Ammon's horn (tissue), 1 donor: Measurements from ENCODE around the gene ANXA10.
"Not testable (repeated sequence)": the region's sequence is repeated elsewhere in the genome, so short reads cannot be mapped to it uniquely, and the experiment has no call there.

Experiments
- DNase-seq: peaks from one replicate; pipeline ENCODE4 v3.0.0-alpha.2; 2016; ENCODE audit warnings: low spot score

The ANXA10 gene, protein sequence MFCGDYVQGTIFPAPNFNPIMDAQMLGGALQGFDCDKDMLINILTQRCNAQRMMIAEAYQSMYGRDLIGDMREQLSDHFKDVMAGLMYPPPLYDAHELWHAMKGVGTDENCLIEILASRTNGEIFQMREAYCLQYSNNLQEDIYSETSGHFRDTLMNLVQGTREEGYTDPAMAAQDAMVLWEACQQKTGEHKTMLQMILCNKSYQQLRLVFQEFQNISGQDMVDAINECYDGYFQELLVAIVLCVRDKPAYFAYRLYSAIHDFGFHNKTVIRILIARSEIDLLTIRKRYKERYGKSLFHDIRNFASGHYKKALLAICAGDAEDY

GRCh38 chr4:168092176-168092712, at the start of gene ANXA10:
TSS of gene ANXA10 (plus strand) at chr4:168092537. CDS start at chr4:168092701, 164 bp downstream.
- no peak for DNase-seq

- no peak for DNase-seq
Measured at GRCh38 chr4:168045354-168045753, 47.0 kb upstream of the ANXA10 start.

GRCh38 chr4:168050002-168050401, 42.3 kb upstream of the ANXA10 start:
- no peak for DNase-seq

DNA sequence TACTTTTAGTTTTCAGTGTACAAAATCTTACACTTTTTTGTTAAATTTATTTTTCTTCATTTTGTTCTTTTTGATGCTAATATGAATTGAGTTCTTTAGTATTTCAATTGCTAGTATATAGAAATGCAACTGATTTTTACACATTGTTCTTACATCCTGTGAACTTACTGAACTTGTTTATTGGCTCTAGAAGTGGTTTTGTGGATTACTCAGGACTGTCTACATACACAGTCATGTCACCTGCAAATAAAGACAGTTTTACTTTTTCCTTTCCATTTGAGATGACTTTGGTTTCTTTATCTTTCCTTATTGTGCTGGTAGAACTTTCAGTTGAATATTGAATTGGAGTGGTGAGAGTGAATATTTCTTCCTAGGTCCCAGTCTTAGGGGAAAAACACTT, 40.8 kb upstream of the ANXA10 start:
- DNase-seq: no peak

GRCh38 chr4:168057412-168057811, 34.9 kb upstream of the ANXA10 start:
- DNase-seq: no peak

GRCh38 chr4:168059251-168059650, 33.1 kb upstream of the ANXA10 start:
- no peak for DNase-seq

DNA sequence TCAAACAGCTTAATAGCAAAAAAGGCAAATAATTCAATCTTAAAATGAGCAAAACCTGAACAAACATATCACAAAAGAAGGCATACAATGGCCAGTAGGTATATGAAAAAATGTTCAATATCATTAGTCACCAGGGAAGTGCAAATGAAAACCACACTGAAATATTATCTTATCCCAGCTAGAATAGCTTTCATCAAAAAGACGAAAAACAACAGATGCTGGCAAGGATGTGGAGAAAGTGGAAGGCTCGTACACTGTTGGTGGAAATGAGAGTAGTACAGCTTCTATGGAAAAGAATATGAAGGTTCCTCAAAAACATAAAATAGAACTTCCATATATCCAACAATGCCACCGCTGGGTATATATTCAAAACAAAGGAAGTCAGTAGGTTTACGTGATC, 29.3 kb upstream of the ANXA10 start:
- no peak for DNase-seq

- no peak for DNase-seq
Measured at GRCh38 chr4:168070903-168071302, 21.4 kb upstream of the ANXA10 start.

DNA sequence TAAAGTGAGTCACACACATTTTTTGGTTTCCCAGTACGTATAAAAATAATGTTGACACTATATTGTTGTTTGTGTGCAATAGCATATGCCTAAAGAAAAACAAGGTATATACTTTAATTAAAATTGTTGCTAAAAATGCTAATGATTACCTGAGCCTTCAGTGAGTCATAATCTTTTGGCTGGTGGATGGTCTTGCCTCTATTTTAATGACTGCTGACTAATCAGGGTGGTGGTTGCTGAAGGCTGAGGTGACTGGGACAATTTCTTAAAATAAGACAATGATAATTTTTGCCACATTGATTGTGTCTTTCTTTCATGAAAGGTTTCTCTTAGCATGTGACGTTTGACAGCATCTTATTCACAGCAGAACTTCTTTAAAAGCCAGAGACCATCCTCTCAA, 21.0 kb upstream of the ANXA10 start:
- no peak for DNase-seq

DNA sequence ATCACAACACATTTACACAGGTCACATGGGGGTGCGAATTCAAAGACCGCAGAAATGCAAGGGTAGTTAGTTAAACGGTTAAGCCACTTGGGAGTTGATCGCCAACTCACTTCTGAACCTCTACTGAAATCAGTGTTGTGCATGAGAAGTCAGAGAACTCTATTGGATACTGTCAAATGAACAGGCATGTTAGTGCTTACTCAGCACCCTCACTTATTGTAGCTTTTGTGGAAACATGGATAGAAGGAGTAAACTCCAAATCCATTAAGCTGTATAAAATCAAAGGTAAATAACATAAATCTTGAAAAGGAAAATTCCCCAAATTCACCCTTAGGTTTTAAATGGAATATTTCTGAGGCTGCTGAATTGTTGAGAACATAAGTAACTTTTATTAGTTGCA, 17.5 kb upstream of the ANXA10 start:
- DNase-seq: no peak

- DNase-seq: peak; percentile 70
Measured at GRCh38 chr4:168076989-168077725, 15.2 kb upstream of the ANXA10 start.

DNA sequence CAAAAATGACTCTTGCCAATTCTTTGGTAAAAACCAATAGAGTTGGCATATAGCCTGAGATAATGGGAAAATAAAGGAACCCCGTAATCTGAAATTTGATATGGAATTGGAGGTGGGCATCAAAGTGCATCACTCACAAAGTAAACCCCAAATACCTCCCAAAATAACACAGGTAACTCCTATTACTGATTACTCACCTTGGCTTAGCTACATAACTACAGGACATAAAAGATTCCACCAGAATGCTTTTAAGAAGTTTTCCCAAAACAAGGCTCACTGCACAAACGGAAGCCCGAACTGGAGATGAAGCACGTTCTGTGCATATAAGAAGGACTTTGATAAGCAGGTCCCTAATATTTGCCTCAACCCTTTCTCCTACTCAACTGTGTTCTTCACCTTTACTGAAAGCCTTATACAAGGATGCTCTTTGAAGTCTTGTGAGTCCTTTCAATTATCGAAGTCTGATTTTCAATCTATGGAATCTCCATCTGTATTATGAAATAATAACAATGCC, 14.6 kb upstream of the ANXA10 start:
- DNase-seq: no peak

GRCh38 chr4:168082379-168082778, 10.0 kb upstream of the ANXA10 start:
- no peak for DNase-seq

GRCh38 chr4:168095776-168096406, 3.6 kb downstream of the ANXA10 start:
- no peak for DNase-seq

DNA sequence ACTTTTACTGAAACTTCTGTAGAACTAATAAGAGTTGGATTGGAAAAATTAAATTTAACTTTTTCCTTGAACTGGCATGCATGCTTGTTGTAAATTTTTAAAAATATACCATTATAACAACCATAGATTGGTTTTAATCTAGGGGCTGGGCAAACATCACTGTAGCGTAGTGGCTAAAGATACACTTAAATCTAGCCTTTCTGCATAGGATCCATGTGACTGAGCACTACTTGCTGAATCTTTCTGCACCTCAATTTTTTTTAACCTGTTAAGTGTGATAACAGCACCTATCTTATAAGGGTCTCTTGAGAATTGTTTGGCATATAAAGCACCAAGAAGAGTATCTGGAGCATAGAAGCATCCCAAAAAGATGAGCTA, 4.1 kb downstream of the ANXA10 start:
- DNase-seq: no peak

DNA sequence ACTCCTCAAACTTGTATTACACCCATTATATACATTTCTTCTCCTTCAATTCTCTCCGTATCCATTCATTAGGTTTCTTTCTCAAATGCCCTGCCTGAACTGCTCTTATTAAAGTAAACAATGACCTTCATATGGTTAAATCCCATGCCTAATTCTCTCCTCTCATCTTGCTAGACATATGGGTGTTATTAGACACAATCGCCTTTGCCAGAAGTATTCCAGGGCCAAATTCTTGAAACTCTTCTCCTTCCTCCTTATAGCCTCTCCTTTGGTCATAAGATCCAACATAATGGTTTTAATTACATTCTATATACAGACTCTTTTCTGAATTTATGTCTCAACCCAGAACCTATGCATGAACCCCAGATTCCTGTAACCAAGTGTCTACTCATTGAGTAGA, 4.8 kb downstream of the ANXA10 start:
- DNase-seq: no peak

DNA sequence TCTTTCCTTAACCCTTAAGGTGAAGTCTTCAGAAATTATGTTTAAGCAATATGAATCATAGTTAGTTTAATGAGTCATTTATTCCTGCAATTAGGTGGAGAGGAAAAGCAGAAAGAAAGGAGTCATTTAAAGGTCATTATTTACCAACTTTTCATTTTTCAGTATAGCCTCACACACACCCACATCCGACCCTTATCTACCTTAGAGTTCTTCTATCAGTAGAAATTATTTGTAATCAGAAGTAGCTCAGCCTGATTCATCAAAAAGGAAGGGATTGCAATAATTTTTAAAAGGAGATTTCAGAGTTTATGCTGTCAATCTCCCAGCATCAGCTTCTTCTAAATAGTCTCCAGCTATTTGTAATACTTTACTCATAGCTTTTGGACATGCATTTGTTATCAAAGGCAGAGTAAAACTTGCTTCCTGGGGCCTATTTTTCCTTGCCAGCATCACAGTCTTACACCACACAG, 5.9 kb downstream of the ANXA10 start:
- DNase-seq: no peak

DNA sequence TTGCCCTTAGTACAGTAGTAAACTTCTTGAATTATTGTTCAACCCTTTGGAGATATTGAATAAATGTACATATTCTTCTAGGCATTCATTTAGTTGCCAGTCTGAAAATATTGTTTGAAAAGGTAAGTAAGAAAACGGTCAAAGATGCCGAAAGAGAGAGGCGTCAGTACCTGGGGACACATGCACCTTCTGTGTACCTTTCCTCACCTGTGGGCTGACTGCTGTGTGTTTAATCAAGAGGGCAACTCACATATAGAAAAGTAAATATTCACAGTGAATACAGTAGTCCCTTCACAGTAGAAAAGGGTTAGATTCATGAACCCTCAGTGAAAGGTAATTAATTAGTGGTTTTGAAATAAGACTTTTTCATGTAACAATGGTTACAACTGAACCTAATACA, 6.9 kb downstream of the ANXA10 start:
- DNase-seq: no peak

- no peak for DNase-seq
Measured at GRCh38 chr4:168101026-168101425, 8.7 kb downstream of the ANXA10 start.

DNA sequence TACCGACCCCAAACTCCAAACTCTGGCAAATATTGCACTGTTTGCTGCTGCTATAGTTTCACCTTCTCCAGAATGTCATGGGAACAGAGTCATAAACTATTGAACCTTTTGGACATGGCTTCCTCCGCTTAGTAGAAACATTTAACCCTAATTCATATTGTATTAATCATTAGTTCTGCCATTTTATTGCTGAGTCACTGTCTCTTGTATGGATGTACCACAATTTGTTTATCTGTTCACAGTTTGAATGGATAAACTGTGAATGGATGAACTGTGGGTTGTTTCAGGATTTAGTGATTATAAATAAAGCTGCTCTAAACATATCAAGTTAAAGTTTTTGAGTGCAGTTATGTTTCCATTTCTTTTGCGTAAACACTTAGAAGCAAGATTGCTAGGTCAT, 10.1 kb downstream of the ANXA10 start:
- DNase-seq: no peak

DNA sequence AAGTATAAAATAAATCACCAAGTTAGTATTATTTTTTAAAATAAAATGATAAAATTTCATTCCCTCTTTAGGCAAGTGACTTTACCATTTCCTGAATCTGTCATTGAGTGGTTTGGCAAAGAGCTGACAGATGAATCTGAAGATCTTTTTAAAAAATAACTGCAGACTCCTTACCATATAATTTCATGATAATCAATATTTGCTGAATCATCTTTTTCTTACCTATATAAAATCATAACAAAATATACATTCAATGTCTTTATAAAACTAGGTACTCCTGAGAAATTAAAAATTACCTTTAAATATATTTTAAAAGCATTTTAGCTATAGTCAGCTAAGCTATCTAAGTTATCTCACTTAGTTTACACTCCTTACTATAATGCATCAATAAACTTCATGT, 17.2 kb downstream of the ANXA10 start:
- DNase-seq: no peak

GRCh38 chr4:168113059-168113458, 20.7 kb downstream of the ANXA10 start:
- not testable (repeated sequence) for DNase-seq
